Activated B cell treated with CpG ODN at 0.5 μM for 24 hours (primary cell): ENCODE results near the gene HNRNPR. TPM values are rescaled to one million over a fixed set of nuclear protein-coding genes. Genes with fewer than 3 reads are reported as not detected.

ENCODE experiments used
- ATAC-seq: fragments of 200-7000 bp; cut with Tn5 transposase; one replicate; pipeline ENCODE4 v1.10.0; 2021; ENCODE audit warnings: low read depth, mild to moderate bottlenecking, moderate library complexity
- CTCF ChIA-PET: fragments of 350-600 bp; sonication (Branson Sonifier 250); formaldehyde crosslinking; loops from one replicate; lab custom pipeline; 2021; ENCODE audit warnings: antibody characterized with exemption; lab: Charles Lee
- POLR2A ChIA-PET: fragments of 350-600 bp; sonication (Branson Sonifier 250); formaldehyde crosslinking; loops from one replicate; lab custom pipeline; 2021; ENCODE audit warnings: antibody characterized with exemption; lab: Charles Lee
- DNase-seq: peaks from one replicate; pipeline ENCODE4 v3.0.0; 2022
- H3K27ac Mint-ChIP-seq: one replicate; pipeline ENCODE4 v1.8.0; 2020; ENCODE audit warnings: mixed read lengths
- H3K27me3 Mint-ChIP-seq: one replicate; pipeline ENCODE4 v1.8.0; 2021; ENCODE audit warnings: mixed read lengths
- H3K36me3 Mint-ChIP-seq: one replicate; pipeline ENCODE4 v1.8.0; 2021; ENCODE audit warnings: low read depth, mixed read lengths
- H3K4me1 Mint-ChIP-seq: one replicate; pipeline ENCODE4 v1.8.0; 2021; ENCODE audit warnings: mixed read lengths
- H3K4me3 Mint-ChIP-seq: one replicate; pipeline ENCODE4 v1.8.0; 2020; ENCODE audit warnings: mild to moderate bottlenecking, mixed read lengths
- H3K9me3 Mint-ChIP-seq: one replicate; pipeline ENCODE4 v1.8.0; 2020; ENCODE audit warnings: mixed read lengths
- CTCF ChIP-seq: fragments of 200-600 bp; IDR thresholded peaks from one replicate; pipeline ENCODE4 v1.8.0; 2022; ENCODE audit warnings: antibody characterized with exemption, mild to moderate bottlenecking
- intact Hi-C: fragments of 100-400 bp; cut with micrococcal nuclease; formaldehyde crosslinking; loops from one replicate; pipeline ENCODE4 v1.15.1; 2024
- total RNA-seq: library from RNA; stranded (reverse); gene quantifications from 2 replicates; pipeline ENCODE4 v1.2.3, GENCODE V29; 2022

The HNRNPR gene
- total RNA-seq: 171 and 172 TPM in 2 replicates

DNA sequence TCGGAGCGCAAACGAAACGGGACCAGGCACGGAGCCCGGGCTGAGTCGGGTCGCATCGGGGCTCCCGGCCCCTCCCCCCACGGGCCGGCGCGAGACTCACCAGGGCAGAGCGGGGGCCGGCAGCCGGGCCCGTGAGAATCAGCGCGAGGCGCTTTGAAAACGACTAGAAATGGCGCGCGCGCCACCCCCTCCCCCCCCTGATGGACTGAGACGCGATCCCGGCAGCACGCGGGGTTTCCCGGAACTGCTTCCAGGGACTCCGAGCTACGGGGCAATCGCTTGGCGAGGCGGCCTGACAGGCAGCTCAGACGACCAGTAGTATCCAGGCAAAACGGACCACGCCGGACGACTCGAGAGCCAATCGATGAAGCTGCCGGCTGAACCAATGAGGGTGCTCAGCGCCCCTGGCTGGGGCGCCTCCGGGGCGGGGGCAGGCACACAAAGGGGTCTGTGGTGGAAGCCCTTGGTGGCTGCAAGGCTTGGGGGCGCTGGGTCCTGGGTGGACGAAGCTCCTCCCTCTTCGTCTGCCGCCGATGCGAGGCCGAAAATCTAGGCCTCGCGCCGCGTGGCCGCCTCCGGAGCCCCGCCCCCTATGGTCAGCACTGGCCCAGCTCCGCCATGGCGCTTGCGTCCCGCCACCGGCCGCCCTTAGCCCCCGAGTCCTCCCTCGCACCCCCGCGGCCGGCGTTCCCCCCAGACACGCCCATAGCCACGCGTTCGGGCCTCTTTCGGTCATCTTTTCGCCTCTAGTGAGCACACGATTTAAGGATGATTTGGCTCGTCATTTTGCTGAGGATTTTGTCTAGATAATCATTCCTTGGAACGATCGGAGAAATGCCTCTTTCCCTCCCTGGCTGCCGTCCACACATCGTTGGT, at the start of gene HNRNPR:
HNRNPR (minus strand) TSS at position 174 of the 876 bp plus-strand sequence. CDS start 3,276 bp downstream, outside the sequence.
- TF ChIP-seq CTCF: no peak
- Mint-ChIP-seq H3K27ac (peak within 1 kb of the TSS; percentile 92), H3K9me3 (no peaks in the 10 kb centered on the region), H3K4me1 (peaks cover 48% of the 10 kb centered on the region), H3K27me3 (no peaks in the 10 kb centered on the region), H3K4me3 (peak within 1 kb of the TSS; percentile 92), H3K36me3 (peaks cover 16% of the 10 kb centered on the region)
- ATAC-seq (peak; percentile 96), DNase-seq (peak; percentile 89)
- ChIA-PET POLR2A (interaction anchor here (0.6 to 3.5 kb wide), 59 partner anchors 9 to 1994 kb away, joined by 3 to 136 read pairs (median 4); partner anchors contain the start of genes ASAP3, E2F2, ELOA and KDM1A), CTCF (interaction anchor here (1.3 kb wide), 2 partner anchors 18 to 60 kb away, joined by 3 to 4 read pairs; no protein-coding TSS in a partner anchor)
- intact Hi-C loops: loop anchor here (1.0 to 10.0 kb wide), 7 partner anchors 24 to 1070 kb away; partner anchors contain the start of genes ASAP3, E2F2, NIPAL3 and STPG1

DNA sequence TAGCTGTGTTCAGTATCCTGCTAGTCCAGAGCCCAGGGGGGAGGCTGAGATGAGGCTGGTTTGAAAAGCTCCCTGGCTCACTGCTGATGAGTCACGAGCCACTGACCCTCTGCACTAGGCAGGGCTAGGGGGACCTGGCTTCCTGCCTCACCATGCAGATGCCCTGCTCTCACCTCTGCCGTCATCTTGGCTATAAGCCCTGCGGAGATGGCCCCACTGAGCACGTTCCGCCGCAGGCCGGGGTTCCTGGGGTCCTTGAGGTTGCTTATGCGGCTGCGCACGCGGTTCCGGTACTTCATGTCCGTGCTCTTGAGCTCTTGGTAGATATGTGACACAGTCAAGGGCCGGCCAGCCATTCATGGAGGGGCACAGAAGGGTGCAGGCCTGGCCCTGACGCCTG, 49.6 kb upstream of the HNRNPR start:
- intact Hi-C loops: no loop called here
- Mint-ChIP-seq H3K4me1 (no peaks in the 10 kb centered on the region), H3K36me3 (no peaks in the 10 kb centered on the region), H3K27me3 (peaks cover 15% of the 10 kb centered on the region), H3K4me3 (no peak overlapping the region), H3K27ac (no peak overlapping the region), H3K9me3 (no peaks in the 10 kb centered on the region)
- POLR2A ChIA-PET: no interaction called here
- TF ChIP-seq CTCF: no peak
- CTCF ChIA-PET: no interaction called here
- DNase-seq: no peak
- ATAC-seq: no peak

DNA sequence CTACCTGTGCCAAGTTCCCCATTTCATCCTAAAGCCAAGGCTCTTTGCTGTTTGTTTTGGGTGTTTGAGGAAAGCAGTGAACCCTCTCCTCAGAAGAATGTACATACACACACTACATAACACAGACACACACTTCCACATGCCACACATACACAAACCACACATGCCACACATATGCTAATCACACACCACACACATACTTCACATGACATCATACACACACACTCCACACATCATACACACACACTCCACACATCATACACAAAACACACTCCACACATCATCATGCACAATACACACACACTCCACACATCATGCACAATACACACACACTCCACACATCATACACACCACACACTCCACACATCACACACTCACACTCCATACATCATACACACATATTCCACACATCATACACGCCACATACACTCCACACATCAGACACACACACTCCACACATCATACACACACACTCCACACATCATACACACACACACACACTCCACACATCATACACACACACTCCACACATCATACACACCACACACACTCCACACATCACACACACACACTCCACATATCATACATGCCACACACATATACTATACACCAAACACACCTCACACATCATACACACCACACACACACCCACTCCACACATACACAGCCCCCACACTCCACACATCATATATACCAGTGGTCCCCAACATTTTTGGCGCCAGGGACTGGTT, 48.2 kb upstream of the HNRNPR start:
- peaks cover 16% of the 10 kb centered on the region for H3K27me3 Mint-ChIP-seq
- ChIA-PET POLR2A (no interaction called here), CTCF (no interaction called here)
- H3K36me3 Mint-ChIP-seq: no peaks in the 10 kb centered on the region
- ATAC-seq (no peak), DNase-seq (no peak)
- no peaks in the 10 kb centered on the region for H3K4me1 Mint-ChIP-seq
- no peaks in the 10 kb centered on the region for H3K9me3 Mint-ChIP-seq
- no peak overlapping the region for H3K4me3 Mint-ChIP-seq
- intact Hi-C loops: no loop called here
- no peak overlapping the region for H3K27ac Mint-ChIP-seq
- no peak for TF ChIP-seq CTCF

DNA sequence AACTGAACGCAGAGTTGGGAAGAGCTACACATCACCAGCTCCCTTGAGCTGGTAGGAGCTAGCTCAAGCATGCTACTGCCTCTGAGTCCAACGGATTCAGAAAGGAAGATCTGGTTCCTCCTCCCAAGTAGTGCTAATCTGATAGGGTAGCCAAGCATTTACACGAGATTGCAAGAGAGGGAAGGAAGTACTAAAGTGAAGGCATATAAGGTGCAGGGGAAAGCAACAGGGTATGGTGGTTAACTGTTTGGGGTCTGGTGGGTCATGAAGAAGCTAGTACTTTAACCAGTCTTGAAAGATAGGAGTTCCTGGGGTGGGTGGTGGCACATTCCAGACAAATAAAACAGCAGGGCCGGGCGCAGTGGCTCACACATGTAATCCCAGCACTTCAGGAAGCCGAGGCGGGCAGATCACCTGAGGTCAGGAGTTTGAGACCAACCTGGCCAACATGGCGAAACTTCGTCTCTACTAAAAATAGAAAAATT, 45.8 kb upstream of the HNRNPR start:
- Mint-ChIP-seq H3K4me1 (no peaks in the 10 kb centered on the region), H3K36me3 (no peaks in the 10 kb centered on the region), H3K4me3 (no peak overlapping the region), H3K9me3 (no peaks in the 10 kb centered on the region), H3K27me3 (peaks cover 9% of the 10 kb centered on the region), H3K27ac (no peak overlapping the region)
- ChIA-PET POLR2A (no interaction called here), CTCF (no interaction called here)
- intact Hi-C loops: no loop called here
- ATAC-seq (no peak), DNase-seq (no peak)
- no peak for TF ChIP-seq CTCF
